ENCODE measurements around the gene WAC. TPM values are rescaled to one million over a fixed set of nuclear protein-coding genes. Genes with fewer than 3 reads are reported as not detected.

The WAC gene
- total and polyA plus RNA-seq, 9 donors: 60.5 to 164 (median 113) TPM

DNA sequence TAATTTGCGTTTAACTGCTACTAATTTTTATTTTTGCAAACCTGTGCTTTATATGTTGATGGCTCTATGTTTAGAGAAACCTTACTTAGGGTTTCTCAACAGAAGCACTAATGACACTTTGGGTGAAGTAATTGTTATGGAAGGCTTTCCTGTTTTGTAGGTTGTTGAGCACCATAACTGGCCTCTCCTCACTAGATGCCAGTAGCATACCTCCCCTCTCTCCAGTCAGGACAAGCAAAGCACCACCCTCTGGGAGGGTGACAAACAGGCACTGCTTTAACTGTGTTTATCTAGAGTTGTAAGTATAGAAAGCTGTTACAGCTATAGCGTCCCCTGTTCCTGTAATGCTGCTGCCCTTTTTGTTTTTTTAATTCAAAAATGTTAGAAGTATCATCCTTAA is 60.9 kb downstream of the WAC start:
- 49 to 71% (median 67%) methylated on average over 2 of the region's 2 CpGs for WGBS, 3 donors
- no peak overlapping the region for H3K4me3 ChIP-seq
- no peak overlapping the region for H3K27ac ChIP-seq
- TF ChIP-seq POLR2A (IDR thresholded peaks at IDR 0.05) (no peak), EP300 (IDR thresholded peaks at IDR 0.05) (no peak)
- TF ChIP-seq, protein P1, sequence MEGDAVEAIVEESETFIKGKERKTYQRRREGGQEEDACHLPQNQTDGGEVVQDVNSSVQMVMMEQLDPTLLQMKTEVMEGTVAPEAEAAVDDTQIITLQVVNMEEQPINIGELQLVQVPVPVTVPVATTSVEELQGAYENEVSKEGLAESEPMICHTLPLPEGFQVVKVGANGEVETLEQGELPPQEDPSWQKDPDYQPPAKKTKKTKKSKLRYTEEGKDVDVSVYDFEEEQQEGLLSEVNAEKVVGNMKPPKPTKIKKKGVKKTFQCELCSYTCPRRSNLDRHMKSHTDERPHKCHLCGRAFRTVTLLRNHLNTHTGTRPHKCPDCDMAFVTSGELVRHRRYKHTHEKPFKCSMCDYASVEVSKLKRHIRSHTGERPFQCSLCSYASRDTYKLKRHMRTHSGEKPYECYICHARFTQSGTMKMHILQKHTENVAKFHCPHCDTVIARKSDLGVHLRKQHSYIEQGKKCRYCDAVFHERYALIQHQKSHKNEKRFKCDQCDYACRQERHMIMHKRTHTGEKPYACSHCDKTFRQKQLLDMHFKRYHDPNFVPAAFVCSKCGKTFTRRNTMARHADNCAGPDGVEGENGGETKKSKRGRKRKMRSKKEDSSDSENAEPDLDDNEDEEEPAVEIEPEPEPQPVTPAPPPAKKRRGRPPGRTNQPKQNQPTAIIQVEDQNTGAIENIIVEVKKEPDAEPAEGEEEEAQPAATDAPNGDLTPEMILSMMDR (IDR thresholded peaks at IDR 0.05): no peak
- intact Hi-C loops (cut with DNase I): no loop called here
- peaks cover 3% of the 10 kb centered on the region for H3K4me1 ChIP-seq (ENCODE audit: insufficient read depth)
- no peaks in the 10 kb centered on the region for H3K9me3 ChIP-seq
- H3K27me3 ChIP-seq: no peaks in the 10 kb centered on the region
- H3K36me3 ChIP-seq: no peaks in the 10 kb centered on the region
- no peak for DNase-seq

GRCh38 chr10:28594406-28594805 is 61.5 kb downstream of the WAC start:
- Histone ChIP-seq H3K27me3 (no peaks in the 10 kb centered on the region), H3K36me3 (no peaks in the 10 kb centered on the region)
- TF ChIP-seq POLR2A (IDR thresholded peaks at IDR 0.05): no peak
- TF ChIP-seq EP300 (IDR thresholded peaks at IDR 0.05): no peak
- TF ChIP-seq, protein P1 (IDR thresholded peaks at IDR 0.05): no peak

GRCh38 chr10:28595613-28596012 is 62.7 kb downstream of the WAC start:
- peaks cover 3% of the 10 kb centered on the region for H3K4me1 ChIP-seq (ENCODE audit: insufficient read depth)
- 15 to 34% (median 32%) methylated on average over 3 of the region's 3 CpGs for WGBS, 3 donors
- H3K36me3 ChIP-seq: no peaks in the 10 kb centered on the region
- no peaks in the 10 kb centered on the region for H3K27me3 ChIP-seq
- H3K9me3 ChIP-seq: no peaks in the 10 kb centered on the region
- no peak for DNase-seq
- TF ChIP-seq EP300 (IDR thresholded peaks at IDR 0.05) (no peak), POLR2A (IDR thresholded peaks at IDR 0.05) (no peak)
- TF ChIP-seq, protein P1 (IDR thresholded peaks at IDR 0.05): no peak
- no peak overlapping the region for H3K4me3 ChIP-seq
- no peak overlapping the region for H3K27ac ChIP-seq
- intact Hi-C loops (cut with DNase I): no loop called here

More at GRCh38 chr10:28594406-28594805, 61.5 kb downstream of the WAC start:
- intact Hi-C loops (cut with DNase I): no loop called here
- Histone ChIP-seq H3K4me3 (no peak overlapping the region), H3K27ac (no peak overlapping the region), H3K9me3 (no peaks in the 10 kb centered on the region), H3K4me1 (ENCODE audit: insufficient read depth) (peaks cover 3% of the 10 kb centered on the region)
- DNase-seq: no peak
- 80 to 83% (median 82%) methylated on average over 5 of the region's 5 CpGs for WGBS, 3 donors

DNA sequence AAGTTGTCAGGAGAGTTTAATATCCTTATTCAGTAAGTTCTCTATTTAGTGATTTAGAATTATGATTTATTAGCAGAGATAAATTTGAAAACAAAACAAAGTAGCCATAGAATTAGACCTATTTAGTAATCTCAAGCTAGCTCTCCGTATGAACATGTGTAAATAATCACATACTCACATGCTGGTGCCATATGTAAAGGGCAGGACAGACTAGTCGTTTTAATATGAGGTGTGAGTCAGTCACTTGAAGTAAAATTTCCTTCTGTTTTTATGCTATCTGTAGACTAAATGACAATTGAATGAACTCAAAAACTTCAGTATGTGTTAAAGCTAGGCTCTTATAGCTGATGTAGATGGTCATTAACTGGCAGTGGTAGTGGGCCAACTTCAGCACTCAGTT is 67.1 kb downstream of the WAC start:
- DNase-seq: no peak
- H3K27ac ChIP-seq: no peak overlapping the region
- H3K36me3 ChIP-seq: no peaks in the 10 kb centered on the region
- whole genome bisulfite sequencing, 3 donors: 81 to 84% (median 81%) methylated on average over 2 of the region's 2 CpGs
- intact Hi-C loops (cut with DNase I): no loop called here
- H3K4me3 ChIP-seq: no peak overlapping the region
- H3K9me3 ChIP-seq: no peaks in the 10 kb centered on the region
- peaks cover 6% of the 10 kb centered on the region for H3K4me1 ChIP-seq (ENCODE audit: insufficient read depth)
- H3K27me3 ChIP-seq: no peaks in the 10 kb centered on the region
- TF ChIP-seq, protein P1 (IDR thresholded peaks at IDR 0.05): no peak
- TF ChIP-seq POLR2A (IDR thresholded peaks at IDR 0.05) (no peak), EP300 (IDR thresholded peaks at IDR 0.05) (no peak)
